ENCODE measurements around the gene PBX4.

DNA sequence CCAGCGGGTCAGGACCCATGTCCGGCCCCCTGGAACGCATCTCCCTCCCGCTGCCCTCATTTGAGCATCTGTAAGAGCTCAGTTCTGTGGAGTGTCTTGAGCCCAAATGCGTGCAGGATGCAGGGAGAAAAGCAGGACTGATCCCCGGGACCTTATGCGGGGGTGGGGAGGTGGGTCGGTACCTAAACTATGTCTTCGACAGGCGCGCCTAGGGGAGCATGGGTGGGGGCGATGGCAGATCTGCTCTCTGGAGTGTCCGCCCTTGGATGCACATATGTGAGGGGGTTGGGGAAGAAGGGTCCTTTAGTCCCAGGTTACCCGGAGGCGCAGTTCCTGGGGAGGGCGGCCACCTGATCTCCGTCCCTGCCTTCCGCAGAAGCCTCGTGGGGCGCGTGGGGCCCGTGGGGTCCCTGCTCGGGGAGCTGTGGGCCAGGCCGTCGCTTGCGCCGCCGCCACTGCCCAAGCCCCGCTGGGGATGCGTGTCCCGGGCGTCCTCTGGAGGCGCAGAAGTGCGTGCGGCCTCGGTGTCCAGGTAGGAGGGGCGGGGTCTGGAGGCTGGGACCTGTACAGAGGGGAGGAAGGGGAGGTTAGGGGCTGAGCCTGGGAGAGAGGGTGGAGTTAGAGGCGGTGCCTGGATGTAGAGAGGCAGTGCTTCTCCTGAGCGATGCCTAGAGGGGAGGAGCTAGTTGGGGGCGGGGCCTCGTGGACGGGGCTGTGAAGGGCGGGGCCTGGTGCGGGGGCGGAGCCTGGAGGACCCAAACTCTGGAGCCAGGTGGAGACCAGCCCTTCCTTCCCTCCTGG is 77.6 kb downstream of the PBX4 start:
- no peak for TF ChIP-seq CTCF (IDR thresholded peaks at IDR 0.05; ENCODE audit: poor library complexity)
- no peak for TF ChIP-seq EZH2 (IDR thresholded peaks at IDR 0.05; ENCODE audit: borderline replicate concordance)

All from hepatocyte (in vitro differentiated cells).